ENCODE measurements around the gene LTBR.
"Not testable (repeated sequence)": the region's sequence is repeated elsewhere in the genome, so short reads cannot be mapped to it uniquely, and the experiment has no call there.

DNA sequence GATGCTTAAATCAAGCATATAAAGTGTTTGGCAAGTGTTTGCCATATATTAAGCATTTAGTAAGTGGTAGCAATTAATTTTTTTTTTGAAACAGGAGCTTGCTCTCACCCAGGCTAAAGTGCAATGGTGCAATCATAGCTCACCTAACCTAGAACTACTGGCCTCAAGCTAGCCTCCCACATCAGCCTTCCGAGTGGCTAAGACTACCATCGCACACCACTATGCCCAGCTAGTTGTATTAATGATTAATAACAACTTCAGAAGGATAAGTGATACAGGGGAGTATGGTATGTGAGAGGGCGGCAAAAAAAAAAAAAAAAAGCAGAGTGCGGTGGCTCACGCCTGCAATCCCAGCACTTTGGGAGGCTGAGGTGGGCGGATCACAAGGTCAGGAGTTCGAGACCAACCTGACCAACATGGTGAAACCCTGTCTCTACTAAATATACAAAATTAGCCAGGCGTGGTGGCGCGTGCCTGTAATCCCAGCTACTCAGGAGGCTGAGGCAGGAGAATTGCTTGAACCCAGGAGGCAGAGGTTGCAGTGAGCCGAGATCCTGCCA is 39.8 kb upstream of the LTBR start:
- not testable (repeated sequence) for TF ChIP-seq CTCF (IDR thresholded peaks at IDR 0.05); POLR2AphosphoS5 (IDR thresholded peaks at IDR 0.05; ENCODE audit: low read depth, low read length); SIN3A (IDR thresholded peaks at IDR 0.05; ENCODE audit: borderline replicate concordance, insufficient read depth, low read depth, low read length); REST (IDR thresholded peaks at IDR 0.05; ENCODE audit: insufficient read depth in 1 of 2, low read depth in 2 of 2, low read length in 1 of 2); TCF7L2 (IDR thresholded peaks at IDR 0.05; ENCODE audit: low read depth, low read length)
